Activated T-cell treated with anti-CD3 and anti-CD28 coated beads, Interleukin-2, amount 50 U/mL, for 24 hours (primary cell): ENCODE data around the gene FARP2.

ENCODE experiments used
- DNase-seq: peaks from one replicate; pipeline ENCODE4 v3.0.0-alpha.2; 2020
- H3K27ac Mint-ChIP-seq: 2 replicates; pipeline ENCODE4 v1.8.0; 2020; ENCODE audit warnings: mild to moderate bottlenecking, mixed read lengths
- H3K27me3 Mint-ChIP-seq: 2 replicates; pipeline ENCODE4 v1.8.0; 2020; ENCODE audit warnings: mixed read lengths
- H3K36me3 Mint-ChIP-seq: 2 replicates; pipeline ENCODE4 v1.8.0; 2020; ENCODE audit warnings: low read depth, mixed read lengths
- H3K4me1 Mint-ChIP-seq: 2 replicates; pipeline ENCODE4 v1.8.0; 2020; ENCODE audit warnings: low read depth, mixed read lengths
- H3K4me3 Mint-ChIP-seq: 2 replicates; pipeline ENCODE4 v1.8.0; 2020; ENCODE audit warnings: mild to moderate bottlenecking, moderate library complexity, mixed read lengths
- H3K9me3 Mint-ChIP-seq: 2 replicates; pipeline ENCODE4 v1.8.0; 2020; ENCODE audit warnings: mixed read lengths

The FARP2 gene

DNA sequence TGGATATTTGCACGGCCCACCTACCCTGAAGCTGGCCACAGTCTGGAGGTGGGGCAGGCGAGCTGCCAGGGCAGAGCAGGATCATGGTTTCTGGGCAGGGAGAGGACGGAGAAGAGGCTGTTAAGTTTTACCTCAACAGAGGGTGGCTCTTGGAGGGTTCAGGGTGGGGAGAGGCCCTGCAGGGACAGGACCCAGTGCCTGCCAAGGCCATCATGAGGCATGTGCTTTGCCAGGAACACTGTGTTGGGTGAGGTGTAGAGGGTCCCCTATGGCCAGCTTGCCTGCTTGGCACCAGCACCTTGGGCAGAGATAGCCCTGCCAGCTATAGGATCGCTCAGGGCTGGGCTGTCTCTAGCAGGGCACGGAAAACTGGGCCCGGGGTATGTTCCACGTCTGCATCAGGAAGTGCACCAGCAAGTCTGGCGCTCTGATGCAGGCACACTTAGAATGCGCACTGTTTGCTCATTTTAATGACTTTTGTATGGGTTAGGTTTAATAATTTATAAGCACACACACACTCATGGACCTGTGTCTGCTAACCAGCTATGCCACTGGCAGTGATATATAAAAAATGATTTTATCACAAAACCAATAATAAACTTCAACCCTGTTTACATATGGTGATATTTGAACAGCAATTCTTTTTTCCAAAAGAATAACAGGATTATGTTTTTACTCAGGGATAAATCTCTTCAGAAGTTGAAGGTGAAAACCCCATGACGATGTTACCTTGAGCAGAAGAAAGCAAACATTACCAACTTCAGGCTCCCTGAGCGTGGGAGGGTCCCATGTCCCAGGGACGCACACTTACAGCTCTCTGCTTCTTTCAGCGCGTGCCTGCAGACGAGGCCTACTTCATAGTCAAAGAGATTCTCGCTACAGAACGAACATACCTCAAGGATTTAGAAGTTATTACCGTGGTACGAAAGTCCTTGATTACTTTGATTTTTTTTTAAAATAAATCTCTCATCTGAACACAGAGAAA is 105.9 kb downstream of the FARP2 start:
- no peak overlapping the region for H3K4me3 Mint-ChIP-seq
- no peaks in the 10 kb centered on the region for H3K4me1 Mint-ChIP-seq
- H3K9me3 Mint-ChIP-seq: no peaks in the 10 kb centered on the region
- DNase-seq: no peak
- H3K27ac Mint-ChIP-seq: no peak overlapping the region
- no peaks in the 10 kb centered on the region for H3K36me3 Mint-ChIP-seq
- no peaks in the 10 kb centered on the region for H3K27me3 Mint-ChIP-seq

DNA sequence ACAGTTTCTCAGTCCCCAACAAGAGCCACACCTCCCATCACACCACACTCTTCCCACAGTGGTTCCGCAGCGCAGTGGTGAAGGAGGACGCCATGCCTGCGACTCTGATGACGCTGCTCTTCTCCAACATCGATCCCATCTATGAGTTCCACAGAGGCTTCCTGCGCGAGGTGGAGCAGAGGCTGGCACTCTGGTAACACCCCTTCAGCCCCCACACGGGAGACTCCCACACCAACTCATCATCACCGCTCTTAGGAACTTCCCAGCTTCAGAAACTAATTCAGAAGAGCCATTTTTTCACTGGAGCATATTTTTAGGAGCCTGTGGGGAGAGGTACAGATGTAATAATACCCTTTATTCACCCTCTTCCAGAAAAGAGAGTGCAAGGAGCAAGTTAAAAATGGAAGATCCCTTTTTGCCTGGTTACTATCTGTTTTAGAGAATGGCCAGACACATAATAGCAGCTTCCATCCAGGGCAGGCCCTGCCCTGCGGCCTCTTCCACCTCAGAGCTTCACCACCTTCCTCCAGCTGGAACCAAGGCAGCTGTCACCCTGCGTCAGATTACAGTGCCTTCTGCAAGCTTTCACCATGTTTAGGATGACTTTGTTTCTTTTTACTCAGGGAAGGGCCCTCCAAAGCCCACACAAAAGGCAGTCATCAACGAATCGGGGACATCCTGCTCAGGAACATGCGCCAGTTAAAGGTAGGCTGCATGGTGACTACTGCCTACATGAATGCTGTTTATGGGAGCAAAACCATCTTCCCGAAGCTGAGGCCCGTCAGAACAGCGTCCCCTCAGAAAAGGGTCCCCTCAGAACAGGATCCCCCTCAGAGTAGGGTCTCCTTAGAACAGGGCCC is 107.4 kb downstream of the FARP2 start:
- Mint-ChIP-seq H3K4me3 (no peak overlapping the region), H3K27me3 (no peaks in the 10 kb centered on the region), H3K27ac (no peak overlapping the region), H3K4me1 (no peaks in the 10 kb centered on the region), H3K9me3 (no peaks in the 10 kb centered on the region), H3K36me3 (no peaks in the 10 kb centered on the region)
- DNase-seq: no peak

DNA sequence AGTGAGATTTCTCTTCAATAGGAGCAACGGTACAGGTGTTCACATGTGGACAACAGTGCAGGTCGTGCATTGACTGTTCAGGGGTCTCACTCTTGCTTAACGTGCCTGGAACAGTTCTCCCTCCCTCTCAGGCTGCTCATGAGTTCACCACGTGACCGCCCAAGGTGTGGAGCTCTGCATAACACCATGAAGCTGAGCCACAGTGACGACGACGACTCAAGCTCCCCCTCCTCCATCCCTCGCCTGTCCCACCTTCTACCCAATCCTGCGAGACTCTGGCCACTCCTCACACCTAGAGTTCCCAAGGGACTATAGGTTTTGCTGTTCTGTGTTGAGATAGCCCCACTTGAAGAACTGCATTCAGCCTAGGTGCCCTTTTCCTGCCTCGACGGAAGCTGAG is 109.5 kb downstream of the FARP2 start:
- no peaks in the 10 kb centered on the region for H3K9me3 Mint-ChIP-seq
- no peaks in the 10 kb centered on the region for H3K36me3 Mint-ChIP-seq
- no peak overlapping the region for H3K4me3 Mint-ChIP-seq
- peaks cover 3% of the 10 kb centered on the region for H3K4me1 Mint-ChIP-seq
- no peaks in the 10 kb centered on the region for H3K27me3 Mint-ChIP-seq
- H3K27ac Mint-ChIP-seq: no peak overlapping the region
- DNase-seq: no peak

DNA sequence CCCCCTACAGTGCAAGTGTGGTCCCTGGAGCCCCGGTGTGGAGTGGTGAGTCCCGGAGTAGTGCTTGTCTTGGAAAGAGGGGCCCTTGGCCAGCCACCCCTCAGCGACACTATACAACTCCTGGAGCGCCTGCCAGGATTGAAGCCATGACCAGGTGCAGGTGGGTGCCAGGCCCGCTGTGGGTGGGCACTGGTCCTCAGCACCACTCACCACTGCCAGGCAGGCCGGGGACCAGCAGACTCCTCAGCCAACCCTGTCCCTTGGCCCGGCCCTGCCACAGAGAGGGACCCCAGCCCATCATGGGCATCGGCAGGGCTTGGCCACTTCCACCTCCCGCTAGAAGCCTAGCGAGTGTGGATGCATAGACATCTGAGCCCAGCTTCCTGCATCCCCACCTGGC is 110.1 kb downstream of the FARP2 start:
- Mint-ChIP-seq H3K9me3 (no peaks in the 10 kb centered on the region), H3K36me3 (no peaks in the 10 kb centered on the region), H3K27me3 (peaks cover 3% of the 10 kb centered on the region), H3K4me1 (peaks cover 3% of the 10 kb centered on the region), H3K27ac (no peak overlapping the region), H3K4me3 (no peak overlapping the region)
- DNase-seq: no peak

DNA sequence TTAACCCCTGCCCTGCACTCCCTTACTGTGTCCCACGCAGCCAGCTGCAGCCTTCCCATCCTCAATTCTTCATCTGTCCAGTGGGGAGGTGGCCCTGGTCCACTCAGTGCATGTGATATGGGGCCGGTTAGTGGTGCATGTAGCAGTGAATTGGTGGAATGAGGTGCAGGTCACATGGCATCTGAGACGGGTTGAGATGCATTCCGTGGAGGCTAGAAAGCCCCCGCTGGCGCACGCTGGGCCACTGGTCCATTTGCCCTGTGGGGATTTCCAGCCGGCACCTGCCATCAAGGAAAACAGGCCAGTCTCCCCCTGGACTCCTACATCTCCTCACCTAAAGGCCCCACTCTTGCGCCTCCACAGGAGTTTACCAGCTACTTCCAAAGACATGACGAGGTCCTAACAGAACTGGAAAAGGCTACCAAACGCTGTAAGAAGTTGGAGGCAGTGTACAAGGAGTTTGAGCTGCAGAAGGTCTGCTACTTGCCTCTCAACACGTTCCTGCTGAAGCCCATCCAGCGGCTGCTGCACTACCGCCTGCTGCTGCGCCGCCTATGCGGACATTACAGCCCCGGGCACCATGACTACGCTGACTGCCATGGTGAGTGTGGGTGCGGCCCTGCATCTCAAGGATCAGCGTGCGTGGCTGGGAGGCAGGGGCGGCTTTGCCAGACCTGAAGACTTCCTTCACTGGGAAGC is 111.8 kb downstream of the FARP2 start:
- Mint-ChIP-seq H3K27me3 (peaks cover 16% of the 10 kb centered on the region), H3K4me3 (no peak overlapping the region), H3K27ac (no peak overlapping the region), H3K4me1 (peaks cover 3% of the 10 kb centered on the region), H3K9me3 (no peaks in the 10 kb centered on the region), H3K36me3 (no peaks in the 10 kb centered on the region)
- no peak for DNase-seq

DNA sequence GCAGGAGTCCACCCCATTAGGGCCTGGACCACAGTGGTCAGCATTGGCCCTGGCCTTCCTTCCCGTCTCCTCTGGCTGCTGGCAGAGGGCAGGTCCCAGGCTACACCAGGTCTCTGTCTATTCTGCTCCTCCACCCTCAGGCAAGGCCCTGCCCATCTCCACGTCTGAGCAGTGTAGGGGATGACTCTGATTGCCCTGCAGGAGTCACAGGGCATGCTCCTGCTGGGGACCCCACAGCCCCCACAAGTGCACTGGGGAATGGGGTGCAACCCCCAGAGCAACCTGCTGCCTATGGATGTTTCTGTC is 112.3 kb downstream of the FARP2 start:
- no peaks in the 10 kb centered on the region for H3K36me3 Mint-ChIP-seq
- DNase-seq: no peak
- no peak overlapping the region for H3K27ac Mint-ChIP-seq
- no peak overlapping the region for H3K4me3 Mint-ChIP-seq
- peaks cover 3% of the 10 kb centered on the region for H3K4me1 Mint-ChIP-seq
- H3K27me3 Mint-ChIP-seq: peaks cover 21% of the 10 kb centered on the region
- no peaks in the 10 kb centered on the region for H3K9me3 Mint-ChIP-seq

DNA sequence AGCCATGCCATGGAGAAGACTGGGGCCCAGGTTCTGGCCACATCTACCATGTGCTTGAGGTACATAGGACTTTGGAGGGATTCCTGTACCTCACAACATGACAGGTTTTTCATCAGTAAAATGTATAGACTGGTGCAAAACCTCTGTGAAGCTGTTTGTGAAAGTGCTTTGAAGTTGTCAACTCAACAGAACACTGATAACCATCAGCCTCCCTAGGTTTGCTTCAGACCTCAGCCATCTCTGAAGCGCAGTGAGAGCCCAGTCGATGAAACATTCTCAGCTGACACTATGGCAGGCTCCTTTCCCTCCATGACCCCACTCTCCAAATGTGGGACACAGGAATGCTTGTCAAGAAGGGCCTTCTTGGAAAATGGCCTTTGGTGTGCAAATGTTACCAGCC is 113.7 kb downstream of the FARP2 start:
- peaks cover 23% of the 10 kb centered on the region for H3K27me3 Mint-ChIP-seq
- H3K4me3 Mint-ChIP-seq: no peak overlapping the region
- no peak for DNase-seq
- H3K36me3 Mint-ChIP-seq: no peaks in the 10 kb centered on the region
- H3K27ac Mint-ChIP-seq: no peak overlapping the region
- H3K9me3 Mint-ChIP-seq: no peaks in the 10 kb centered on the region
- H3K4me1 Mint-ChIP-seq: peaks cover 3% of the 10 kb centered on the region

GRCh38 chr2:241473399-241473798 is 117.3 kb downstream of the FARP2 start:
- Mint-ChIP-seq H3K4me3 (no peak overlapping the region), H3K27me3 (peaks cover 23% of the 10 kb centered on the region), H3K4me1 (peaks cover 3% of the 10 kb centered on the region), H3K27ac (no peak overlapping the region), H3K36me3 (no peaks in the 10 kb centered on the region), H3K9me3 (no peaks in the 10 kb centered on the region)
- DNase-seq: no peak

DNA sequence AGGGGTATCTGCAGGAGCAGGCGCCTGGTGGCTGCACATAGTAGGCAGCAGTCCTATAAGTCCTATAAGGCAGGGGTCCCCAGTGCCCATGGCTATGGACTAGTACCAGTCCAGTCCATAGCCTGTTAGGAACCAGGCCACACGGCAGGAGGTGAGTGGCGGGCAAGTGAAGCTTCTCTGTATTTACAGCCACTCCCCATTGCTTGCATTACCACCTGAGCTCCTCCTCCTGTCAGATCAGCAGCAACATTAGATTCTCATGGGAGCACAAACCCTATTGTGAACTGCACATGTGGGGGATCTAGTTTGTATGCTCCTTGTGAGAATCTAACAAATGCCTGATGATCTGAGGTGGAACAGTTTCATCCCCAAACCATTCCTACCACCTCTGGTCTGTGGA is 119.2 kb downstream of the FARP2 start:
- Mint-ChIP-seq H3K4me3 (no peak overlapping the region), H3K27ac (no peak overlapping the region), H3K36me3 (no peaks in the 10 kb centered on the region), H3K9me3 (no peaks in the 10 kb centered on the region), H3K4me1 (peaks cover 1% of the 10 kb centered on the region), H3K27me3 (peaks cover 23% of the 10 kb centered on the region)
- no peak for DNase-seq

DNA sequence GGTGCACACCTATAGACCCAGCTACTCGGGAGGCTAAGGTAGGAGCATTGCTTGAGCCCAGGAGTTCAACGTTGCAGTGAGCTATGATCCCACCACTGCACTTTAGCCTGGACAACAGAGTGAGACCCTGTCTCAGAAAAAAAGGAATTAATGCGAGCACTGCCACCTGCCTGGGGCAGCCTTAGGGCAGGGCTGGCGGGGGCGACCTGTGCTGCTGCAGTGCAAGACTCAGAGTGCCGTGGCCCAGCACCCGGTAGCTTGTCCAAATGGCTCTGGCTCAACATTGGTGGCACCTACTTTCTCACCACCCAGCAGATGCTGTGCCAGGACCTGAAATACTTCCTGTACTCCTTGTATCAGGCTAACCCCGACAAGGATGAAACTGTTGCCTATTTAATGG is 122.1 kb downstream of the FARP2 start:
- Mint-ChIP-seq H3K9me3 (no peaks in the 10 kb centered on the region), H3K36me3 (no peaks in the 10 kb centered on the region), H3K27me3 (peaks cover 5% of the 10 kb centered on the region), H3K4me1 (no peaks in the 10 kb centered on the region), H3K27ac (no peak overlapping the region), H3K4me3 (no peak overlapping the region)
- no peak for DNase-seq

DNA sequence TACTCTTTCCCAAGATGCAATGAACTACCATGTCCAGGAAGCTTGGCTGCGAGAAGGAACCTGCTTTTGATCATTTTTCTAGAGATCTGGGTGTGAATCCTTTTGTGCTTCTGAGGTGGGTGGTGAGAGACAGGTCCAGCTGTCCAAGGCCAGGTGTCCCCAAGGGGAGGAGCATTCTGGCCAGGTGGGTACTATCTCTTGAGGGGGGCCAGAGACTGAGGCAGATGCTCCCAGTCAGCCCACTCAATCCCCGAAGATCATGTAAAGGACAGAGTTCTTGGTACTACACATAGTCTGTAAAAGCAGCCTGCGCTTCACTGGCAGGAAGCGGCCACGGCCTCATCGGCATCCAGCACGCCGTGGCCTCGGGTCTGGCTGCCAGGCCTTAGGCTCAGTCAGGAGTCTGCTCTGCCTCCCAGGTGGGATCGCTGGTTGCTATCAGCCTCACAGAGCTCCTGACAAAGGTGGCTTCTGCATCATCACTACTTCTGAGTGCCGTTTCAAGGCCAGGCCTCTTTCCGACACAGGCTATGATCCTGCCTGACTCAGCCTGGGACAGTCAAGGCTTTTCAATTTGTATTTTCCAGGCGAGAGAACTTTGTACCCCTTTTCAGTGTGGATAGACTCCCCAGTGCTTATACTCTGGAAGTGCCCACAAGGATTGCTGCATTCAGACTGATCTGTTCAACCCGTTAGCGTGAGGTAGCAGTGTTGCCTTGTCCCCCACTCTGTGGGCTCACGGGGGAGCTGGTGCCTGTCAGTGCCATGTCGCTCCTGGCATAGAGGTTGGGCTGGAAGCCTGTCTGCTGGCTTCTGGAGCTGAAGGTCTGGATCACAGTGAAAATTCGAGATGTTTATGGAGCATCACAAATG is 123.2 kb downstream of the FARP2 start:
- Mint-ChIP-seq H3K36me3 (no peaks in the 10 kb centered on the region), H3K9me3 (no peaks in the 10 kb centered on the region), H3K27ac (no peak overlapping the region), H3K4me1 (no peaks in the 10 kb centered on the region), H3K4me3 (no peak overlapping the region), H3K27me3 (no peaks in the 10 kb centered on the region)
- DNase-seq: no peak

DNA sequence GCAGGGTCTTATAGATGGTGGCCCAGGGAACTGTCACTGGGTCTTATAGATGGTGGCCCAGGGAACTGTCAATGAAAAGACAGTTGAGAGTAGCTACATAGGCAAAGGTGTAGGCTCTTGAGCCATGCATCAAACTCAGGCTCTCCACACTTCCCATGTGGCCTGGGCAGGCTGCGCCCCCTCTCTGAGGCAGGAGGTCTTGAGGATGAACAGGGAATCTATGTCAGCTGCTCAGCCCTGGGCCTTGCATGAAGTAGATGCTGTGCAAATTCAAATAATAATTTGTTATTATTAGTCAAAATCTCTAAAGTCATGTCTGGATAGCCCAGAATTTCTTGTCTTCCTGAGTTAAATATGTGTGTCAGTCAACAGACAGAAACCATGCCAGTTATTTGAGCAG is 125.6 kb downstream of the FARP2 start:
- no peak for DNase-seq
- Mint-ChIP-seq H3K4me1 (no peaks in the 10 kb centered on the region), H3K9me3 (no peaks in the 10 kb centered on the region), H3K4me3 (no peak overlapping the region), H3K27me3 (no peaks in the 10 kb centered on the region), H3K27ac (no peak overlapping the region), H3K36me3 (no peaks in the 10 kb centered on the region)

DNA sequence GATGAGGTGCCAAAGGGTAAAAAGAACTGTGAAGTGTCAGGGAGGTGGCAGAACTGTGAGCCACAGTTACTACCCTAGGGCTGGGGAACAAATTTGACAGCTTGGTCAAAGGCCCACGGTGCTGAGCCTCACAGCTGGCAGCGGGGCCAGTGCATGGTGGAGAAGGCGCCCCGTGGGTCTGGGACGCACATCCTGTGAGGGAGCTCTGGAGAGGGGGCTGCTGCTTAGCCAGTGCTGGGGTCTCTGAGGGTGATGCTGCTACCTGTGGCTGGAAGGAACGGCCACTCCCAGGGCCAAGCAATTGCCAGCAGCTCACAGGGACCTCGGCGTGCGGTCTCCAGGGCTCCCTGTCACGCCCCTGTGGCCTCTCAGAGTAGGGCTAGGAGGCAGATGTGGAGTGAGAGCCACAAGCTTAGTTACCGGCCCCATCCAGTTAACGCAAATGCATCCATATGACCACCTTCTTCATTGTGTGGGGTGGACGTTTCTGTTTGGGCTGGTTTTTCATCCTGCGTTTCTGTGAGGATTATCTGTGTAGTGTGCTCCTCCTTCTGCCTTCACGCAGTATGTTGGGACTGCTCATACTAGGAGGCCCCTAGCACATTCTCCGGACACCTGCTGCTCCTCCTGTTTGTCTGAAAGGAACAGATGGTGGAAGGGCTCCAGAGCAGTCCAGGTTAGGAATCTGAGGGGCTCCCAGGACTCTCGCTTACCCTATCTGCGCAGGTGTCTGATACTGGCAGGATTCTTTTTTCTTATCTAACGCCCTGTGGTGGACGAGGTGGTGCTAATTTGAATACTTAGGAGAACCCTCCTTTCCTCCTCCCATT is 126.3 kb downstream of the FARP2 start:
- H3K9me3 Mint-ChIP-seq: no peaks in the 10 kb centered on the region
- H3K4me3 Mint-ChIP-seq: no peak overlapping the region
- no peak for DNase-seq
- H3K27ac Mint-ChIP-seq: no peak overlapping the region
- H3K36me3 Mint-ChIP-seq: no peaks in the 10 kb centered on the region
- no peaks in the 10 kb centered on the region for H3K4me1 Mint-ChIP-seq
- H3K27me3 Mint-ChIP-seq: no peaks in the 10 kb centered on the region
